IMR-90 (cell line): ENCODE data around the gene MT3. TPM values are rescaled to one million over a fixed set of nuclear protein-coding genes. Genes with fewer than 3 reads are reported as not detected.

Experiments
- ATAC-seq: fragments of 200-7000 bp; cut with Tn5 transposase; 2 replicates; pipeline ENCODE4 v1.9.1; 2020; ENCODE audit warnings: low read depth, mild to moderate bottlenecking, moderate library complexity
- BruUV-seq: library from RNA; stranded (reverse); fragments of 400-500 nt; replicated peaks from 2 replicates; lab custom pipeline; 2021; lab: Mats Ljungman, UMichigan
- CTCF ChIA-PET: fragments of 300-600 bp; formaldehyde crosslinking; extraction: SDS; loops from one replicate; lab custom pipeline; 2021; ENCODE audit warnings: antibody characterized with exemption; lab: Yijun Ruan, JAX
- POLR2A ChIA-PET: fragments of 300-600 bp; sonication (Branson Sonifier 250); formaldehyde crosslinking; loops from one replicate; lab custom pipeline; 2022; ENCODE audit warnings: antibody characterized with exemption; ENCODE audit not compliant: unreplicated experiment; lab: Charles Lee
- DNase-seq: peaks from one replicate; pipeline ENCODE4 v3.0.0; 2013
- H2AFZ ChIP-seq: replicated peaks from 2 replicates; pipeline ENCODE3; 2013; ENCODE audit warnings: low read length, mild to moderate bottlenecking; ENCODE audit not compliant: poor library complexity
- H2AK5ac ChIP-seq: 2 replicates; pipeline ENCODE4 v1.6.1; 2013; ENCODE audit warnings: low read depth, low read length, inconsistent platforms
- H2AK9ac ChIP-seq: replicated peaks from 2 replicates; pipeline ENCODE3; 2013; ENCODE audit warnings: mild to moderate bottlenecking, low read depth, low read length, moderate library complexity; ENCODE audit not compliant: poor library complexity
- H2BK120ac ChIP-seq: 2 replicates; pipeline ENCODE4 v1.6.1; 2013; ENCODE audit warnings: low read depth, low read length, inconsistent platforms
- H2BK15ac ChIP-seq: 3 replicates; pipeline ENCODE4 v1.6.1; 2013; ENCODE audit warnings: low read depth, low read length, inconsistent platforms
- H2BK20ac ChIP-seq: 2 replicates; pipeline ENCODE4 v1.6.1; 2013; ENCODE audit warnings: low read depth, mild to moderate bottlenecking, inconsistent platforms, low read length, moderate library complexity
- H2BK5ac ChIP-seq: 2 replicates; pipeline ENCODE4 v1.6.1; 2013; ENCODE audit warnings: mild to moderate bottlenecking, low read depth, low read length, inconsistent platforms; ENCODE audit not compliant: poor library complexity, severe bottlenecking
- H3K14ac ChIP-seq: replicated peaks from 2 replicates; pipeline ENCODE4 v1.6.1; 2013; ENCODE audit warnings: low read depth, low read length, inconsistent platforms
- H3K18ac ChIP-seq: 2 replicates; pipeline ENCODE4 v1.6.1; 2013; ENCODE audit warnings: low read depth, low read length, control low read depth
- H3K23ac ChIP-seq: 2 replicates; pipeline ENCODE4 v1.6.1; 2013; ENCODE audit warnings: low read depth, low read length, inconsistent platforms
- H3K27ac ChIP-seq: 2 replicates; pipeline ENCODE4 v1.5.1; 2013; ENCODE audit warnings: mild to moderate bottlenecking, control low read depth, low read length; ENCODE audit not compliant: insufficient read depth
- H3K27me3 ChIP-seq: 2 replicates; pipeline ENCODE4 v1.6.1; 2013; ENCODE audit warnings: low read length; ENCODE audit not compliant: control insufficient read depth, insufficient read depth
- H3K36me3 ChIP-seq: 2 replicates; pipeline ENCODE4 v1.6.1; 2013; ENCODE audit warnings: low read length, mixed read lengths; ENCODE audit not compliant: control insufficient read depth, insufficient read depth
- H3K4ac ChIP-seq: 2 replicates; pipeline ENCODE4 v1.6.1; 2013; ENCODE audit warnings: low read depth, low read length, inconsistent platforms
- H3K4me1 ChIP-seq: 2 replicates; pipeline ENCODE4 v1.6.1; 2013; ENCODE audit warnings: low read length, mixed read lengths; ENCODE audit not compliant: control insufficient read depth, insufficient read depth
- H3K4me2 ChIP-seq: 2 replicates; pipeline ENCODE4 v1.6.1; 2013; ENCODE audit warnings: low read depth, mild to moderate bottlenecking, control low read depth, low read length, moderate library complexity
- H3K4me3 ChIP-seq: 2 replicates; pipeline ENCODE4 v1.5.1; 2013; ENCODE audit warnings: low read depth, mild to moderate bottlenecking, control low read depth, low read length, moderate library complexity; ENCODE audit not compliant: insufficient read depth
- H3K56ac ChIP-seq: 2 replicates; pipeline ENCODE4 v1.6.1; 2013; ENCODE audit warnings: low read length, inconsistent platforms; ENCODE audit not compliant: insufficient read depth; ENCODE audit errors: extremely low read depth
- H3K79me1 ChIP-seq, 2 experiments: 2 replicates each; pipeline ENCODE4 v1.6.1; 2013; ENCODE audit warnings: low read length in 2 of 2, inconsistent platforms in 1 of 2, low read depth in 1 of 2
- H3K9ac ChIP-seq: 2 replicates; pipeline ENCODE4 v1.6.1; 2013; ENCODE audit warnings: low read depth, low read length, control low read depth
- H3K9me1 ChIP-seq: 2 replicates; pipeline ENCODE4 v1.6.1; 2013; ENCODE audit warnings: low read length, inconsistent platforms; ENCODE audit not compliant: insufficient read depth
- H3K9me3 ChIP-seq: 2 replicates; pipeline ENCODE4 v1.6.1; 2013; ENCODE audit warnings: low read length; ENCODE audit not compliant: control insufficient read depth, insufficient read depth
- H4K20me1 ChIP-seq: 2 replicates; pipeline ENCODE4 v1.6.1; 2013; ENCODE audit warnings: low read length, inconsistent platforms; ENCODE audit not compliant: insufficient read depth
- H4K5ac ChIP-seq: 2 replicates; pipeline ENCODE4 v1.6.1; 2013; ENCODE audit warnings: mild to moderate bottlenecking, low read depth, low read length, control low read depth
- H4K8ac ChIP-seq, 2 experiments: 2 replicates each; pipeline ENCODE4 v1.6.1; 2013; ENCODE audit warnings: low read depth in 2 of 2, low read length in 2 of 2, control low read depth in 1 of 2, inconsistent platforms in 1 of 2
- H4K91ac ChIP-seq: 2 replicates; pipeline ENCODE4 v1.6.1; 2013; ENCODE audit warnings: low read depth, low read length, inconsistent platforms; ENCODE audit not compliant: insufficient read depth
- MAFK ChIP-seq: IDR thresholded peaks from 2 replicates; pipeline ENCODE4 v1.6.1; 2012; ENCODE audit warnings: low read depth, low read length, improper control_type of control experiment
- MAZ ChIP-seq: IDR thresholded peaks from 2 replicates; pipeline ENCODE4 v1.6.1; 2012; ENCODE audit warnings: low read depth, mild to moderate bottlenecking, low read length, improper control_type of control experiment, moderate library complexity, borderline replicate concordance
- MXI1 ChIP-seq: IDR thresholded peaks from 2 replicates; pipeline ENCODE4 v1.6.1; 2012; ENCODE audit warnings: low read depth, mild to moderate bottlenecking, low read length, moderate library complexity, borderline replicate concordance
- POLR2A ChIP-seq: IDR thresholded peaks from 2 replicates; pipeline ENCODE4 v1.6.1; 2012; ENCODE audit warnings: mild to moderate bottlenecking, low read depth, low read length
- RAD21 ChIP-seq: IDR thresholded peaks from 2 replicates; pipeline ENCODE4 v1.6.1; 2012; ENCODE audit warnings: low read length, improper control_type of control experiment
- RCOR1 ChIP-seq: IDR thresholded peaks from 2 replicates; pipeline ENCODE4 v1.6.1; 2012; ENCODE audit warnings: mild to moderate bottlenecking, low read length, improper control_type of control experiment; ENCODE audit not compliant: insufficient replicate concordance
- SMC3 ChIP-seq: fragments of 150-350 bp; IDR thresholded peaks from 2 replicates; pipeline ENCODE4 v1.6.1; 2016; ENCODE audit warnings: low read depth, mild to moderate bottlenecking, antibody characterized with exemption, low read length, moderate library complexity
- WGBS, 2 experiments: methylation state at CpG; one replicate each; pipeline versions ENCODE4 v1.1.5 to v1.1.7; 2013; ENCODE audit warnings: missing lambda C conversion rate in 2 of 2; ENCODE audit not compliant: insufficient read length in 1 of 2; ENCODE audit errors: extremely low coverage in 2 of 2; 5-methylcytosine and 5-hydroxymethylcytosine counted together
- dilution Hi-C: fragments of 300-500 bp; cut with HindIII; formaldehyde crosslinking; loops from one replicate; pipeline ENCODE4 v1.14.3; 2018; ENCODE audit warnings: low sequenced_read_pairs; ENCODE audit not compliant: unreplicated experiment
- in situ Hi-C: fragments of 300-500 bp; cut with MboI; formaldehyde crosslinking; loops from 3 replicates; pipeline ENCODE4 v1.14.3; 2019; ENCODE audit warnings: low sequenced_read_pairs, inconsistent platforms, mixed read lengths
- intact Hi-C: fragments of 100-400 bp; cut with micrococcal nuclease; formaldehyde crosslinking; loops from 2 replicates; pipeline ENCODE4 v1.10.0; 2022
- polyA plus RNA-seq, 3 experiments: library from polyadenylated mRNA; depleted of rRNA; stranded (reverse); fragments of >200 nt; gene quantifications; 2 replicates each; pipeline ENCODE4 v1.2.3, GENCODE V29; 2012; ENCODE audit warnings: low replicate concordance in 1 of 3
- total RNA-seq: library from RNA; depleted of rRNA; stranded (reverse); fragments of >200 nt; gene quantifications from 2 replicates; pipeline ENCODE4 v1.2.3, GENCODE V29; 2012
- TF ChIP-seq, protein P1 (sequence below): conservative IDR thresholded peaks from 2 replicates; pipeline ENCODE4 v1.5.1; 2012; ENCODE audit warnings: mild to moderate bottlenecking, low read depth, low read length, improper control_type of control experiment
- TF ChIP-seq, protein P2 (sequence below): fragments of 150-350 bp; IDR thresholded peaks from 2 replicates; pipeline ENCODE4 v1.6.1; 2016; ENCODE audit warnings: low read depth, mild to moderate bottlenecking, low read length, moderate library complexity, borderline replicate concordance

The MT3 gene
- total and polyA plus RNA-seq, 2 of the 4 experiments (the other 2 are of a cell fraction): 0.62 TPM; not detected in 1

DNA sequence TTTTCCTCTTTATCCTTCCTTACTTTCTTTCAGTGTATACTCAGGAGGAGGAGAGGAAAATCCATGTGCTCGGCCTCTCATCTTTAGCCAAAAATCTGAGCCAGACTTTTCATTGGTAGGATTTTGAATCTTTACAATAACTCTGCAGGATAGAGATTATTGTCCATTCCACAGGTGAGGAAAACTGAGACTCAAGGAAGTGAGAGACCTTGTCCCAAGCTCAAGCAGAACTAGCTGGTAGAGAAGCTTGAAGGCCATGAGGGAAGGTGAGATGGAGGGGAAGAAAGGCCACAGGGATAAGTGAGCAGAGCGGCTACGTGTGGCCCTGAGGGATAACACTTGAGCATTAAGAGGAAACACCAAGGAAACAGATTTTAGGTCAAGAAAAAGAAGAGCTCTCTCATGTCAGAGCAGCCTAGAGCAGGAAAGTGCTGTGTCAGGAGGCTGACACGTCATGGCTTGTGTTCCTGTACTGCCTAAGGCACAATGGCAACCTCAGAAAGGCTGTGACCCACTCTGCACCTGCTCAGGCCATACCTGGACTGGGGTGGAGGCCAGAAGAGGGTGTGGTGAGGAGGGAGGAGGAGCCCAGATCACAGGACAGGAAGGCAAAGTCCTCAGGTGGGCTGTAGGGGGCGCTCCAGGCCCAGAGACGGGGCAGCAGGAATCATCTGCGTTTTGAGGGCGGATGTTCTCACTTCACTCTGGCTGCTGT lies 12.6 kb upstream of the MT3 start:
- no TSS peak for BruUV-seq
- Histone ChIP-seq H3K4ac (no peak overlapping the region; the same call in 1 of the 2 replicates), H3K14ac (no peak overlapping the region), H3K79me1 (no peaks in the 10 kb centered on the region), H3K4me3 (no peak overlapping the region), H2BK5ac (no peak overlapping the region), H3K23ac (no peak overlapping the region), H3K56ac (no peak overlapping the region), H3K4me2 (no peak overlapping the region), H2AK5ac (no peak overlapping the region), H3K36me3 (no peaks in the 10 kb centered on the region), H2BK15ac (no peak overlapping the region), H4K8ac (no peak overlapping the region), H2AFZ (peak overlapping the region; percentile 78), H2BK20ac (no peak overlapping the region), H3K18ac (no peak overlapping the region), H3K4me1 (no peaks in the 10 kb centered on the region), H4K5ac (no peak overlapping the region), H3K9me3 (no peaks in the 10 kb centered on the region), H4K91ac (no peak overlapping the region), H2AK9ac (no peak overlapping the region), H4K20me1 (no peaks in the 10 kb centered on the region), H2BK120ac (no peak overlapping the region), H3K9ac (no peak overlapping the region), H3K27ac (no peak overlapping the region), H3K9me1 (no peaks in the 10 kb centered on the region), H3K27me3 (peaks cover 8% of the 10 kb centered on the region)
- TF ChIP-seq POLR2A (peak; percentile 32; the same call in 1 of the 2 replicates), RAD21 (peak; percentile 93), MXI1 (no peak), MAZ (peak; percentile 26; the same call in 1 of the 2 replicates), RCOR1 (no peak), MAFK (0 out of 2 replicates have a peak, but pooled peaks have one; percentile 6), SMC3 (peak; percentile 80)
- TF ChIP-seq, protein P1, sequence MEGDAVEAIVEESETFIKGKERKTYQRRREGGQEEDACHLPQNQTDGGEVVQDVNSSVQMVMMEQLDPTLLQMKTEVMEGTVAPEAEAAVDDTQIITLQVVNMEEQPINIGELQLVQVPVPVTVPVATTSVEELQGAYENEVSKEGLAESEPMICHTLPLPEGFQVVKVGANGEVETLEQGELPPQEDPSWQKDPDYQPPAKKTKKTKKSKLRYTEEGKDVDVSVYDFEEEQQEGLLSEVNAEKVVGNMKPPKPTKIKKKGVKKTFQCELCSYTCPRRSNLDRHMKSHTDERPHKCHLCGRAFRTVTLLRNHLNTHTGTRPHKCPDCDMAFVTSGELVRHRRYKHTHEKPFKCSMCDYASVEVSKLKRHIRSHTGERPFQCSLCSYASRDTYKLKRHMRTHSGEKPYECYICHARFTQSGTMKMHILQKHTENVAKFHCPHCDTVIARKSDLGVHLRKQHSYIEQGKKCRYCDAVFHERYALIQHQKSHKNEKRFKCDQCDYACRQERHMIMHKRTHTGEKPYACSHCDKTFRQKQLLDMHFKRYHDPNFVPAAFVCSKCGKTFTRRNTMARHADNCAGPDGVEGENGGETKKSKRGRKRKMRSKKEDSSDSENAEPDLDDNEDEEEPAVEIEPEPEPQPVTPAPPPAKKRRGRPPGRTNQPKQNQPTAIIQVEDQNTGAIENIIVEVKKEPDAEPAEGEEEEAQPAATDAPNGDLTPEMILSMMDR: peak; percentile 83
- TF ChIP-seq, protein P2, sequence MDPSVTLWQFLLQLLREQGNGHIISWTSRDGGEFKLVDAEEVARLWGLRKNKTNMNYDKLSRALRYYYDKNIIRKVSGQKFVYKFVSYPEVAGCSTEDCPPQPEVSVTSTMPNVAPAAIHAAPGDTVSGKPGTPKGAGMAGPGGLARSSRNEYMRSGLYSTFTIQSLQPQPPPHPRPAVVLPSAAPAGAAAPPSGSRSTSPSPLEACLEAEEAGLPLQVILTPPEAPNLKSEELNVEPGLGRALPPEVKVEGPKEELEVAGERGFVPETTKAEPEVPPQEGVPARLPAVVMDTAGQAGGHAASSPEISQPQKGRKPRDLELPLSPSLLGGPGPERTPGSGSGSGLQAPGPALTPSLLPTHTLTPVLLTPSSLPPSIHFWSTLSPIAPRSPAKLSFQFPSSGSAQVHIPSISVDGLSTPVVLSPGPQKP: no peak
- DNase-seq (peak; percentile 47), ATAC-seq (peak; percentile 80)
- POLR2A ChIA-PET: no interaction called here
- in situ Hi-C loops (loop anchor here (5.0 kb wide), 1 partner anchor 126 kb away; no protein-coding TSS in a partner anchor), dilution Hi-C loops (no loop called here), intact Hi-C loops (loop anchor here (1.0 kb wide), 1 partner anchor 126 kb away; no protein-coding TSS in a partner anchor)
- CTCF ChIA-PET: interaction anchor here (1.2 to 1.9 kb wide), 3 partner anchors 16 to 125 kb away, joined by 3 to 12 read pairs (median 3); no protein-coding TSS in a partner anchor
- 11% methylated on average over 7 of the region's 8 CpGs; no CpG with 5 or more reads in 1 of the 2 experiments for WGBS, 2 experiments
